ENCODE measurements around the gene CSF3R.

CSF3R gene

GRCh38 chr1:36455386-36455785 lies 27.3 kb downstream of the CSF3R start:
- DNase-seq, result no peak

GRCh38 chr1:36453600-36454388 lies 28.9 kb downstream of the CSF3R start:
- DNase-seq, result no peak

GRCh38 chr1:36453051-36453450 lies 29.7 kb downstream of the CSF3R start:
- DNase-seq, result no peak

- DNase-seq, result no peak
Measured at GRCh38 chr1:36450919-36451305, 31.8 kb downstream of the CSF3R start.

- peak; percentile 99 for DNase-seq
Measured at GRCh38 chr1:36450270-36450918, 32.3 kb downstream of the CSF3R start, which contains the start of gene OSCP1. OSCP1 (minus strand) TSS chr1:36450451; CDS start chr1:36450369, 82 bp downstream.

GRCh38 chr1:36448530-36449056 lies 34.1 kb downstream of the CSF3R start:
- DNase-seq, result no peak

GRCh38 chr1:36447450-36447849 lies 35.3 kb downstream of the CSF3R start:
- DNase-seq, result no peak

- no peak for DNase-seq
Measured at GRCh38 chr1:36446746-36447145, 36.0 kb downstream of the CSF3R start.

- no peak for DNase-seq
Measured at GRCh38 chr1:36446271-36446670, 36.4 kb downstream of the CSF3R start.

- no peak for DNase-seq
Measured at GRCh38 chr1:36443297-36443696, 39.4 kb downstream of the CSF3R start.

- DNase-seq, result no peak
Measured at GRCh38 chr1:36442337-36442736, 40.4 kb downstream of the CSF3R start.

- DNase-seq, result no peak
Measured at GRCh38 chr1:36440646-36441045, 42.1 kb downstream of the CSF3R start.

GRCh38 chr1:36440044-36440443 lies 42.7 kb downstream of the CSF3R start:
- no peak for DNase-seq

GRCh38 chr1:36438715-36439114 lies 44.0 kb downstream of the CSF3R start:
- DNase-seq, result no peak

- no peak for DNase-seq
Measured at GRCh38 chr1:36436821-36437220, 45.9 kb downstream of the CSF3R start.

- no peak for DNase-seq
Measured at GRCh38 chr1:36433102-36433501, 49.6 kb downstream of the CSF3R start.

GRCh38 chr1:36432616-36433015 lies 50.1 kb downstream of the CSF3R start:
- no peak for DNase-seq

GRCh38 chr1:36425791-36426190 lies 56.9 kb downstream of the CSF3R start:
- DNase-seq, result no peak

- DNase-seq, result no peak
Measured at GRCh38 chr1:36421649-36422048, 61.1 kb downstream of the CSF3R start.

GRCh38 chr1:36420836-36421317 lies 61.8 kb downstream of the CSF3R start:
- DNase-seq, result peak; percentile 77

- no peak for DNase-seq
Measured at GRCh38 chr1:36420409-36420808, 62.3 kb downstream of the CSF3R start.

- DNase-seq, result no peak
Measured at GRCh38 chr1:36419569-36419968, 63.1 kb downstream of the CSF3R start.

GRCh38 chr1:36419140-36419539 lies 63.6 kb downstream of the CSF3R start:
- no peak for DNase-seq

- DNase-seq, result no peak
Measured at GRCh38 chr1:36417931-36418330, 64.8 kb downstream of the CSF3R start.
